Chondrocyte (in vitro differentiated cells): ENCODE results near the gene OPHN1. TPM values are rescaled to one million over a fixed set of nuclear protein-coding genes. Genes with fewer than 3 reads are reported as not detected.

Experiments
- DNase-seq: peaks from one replicate; pipeline ENCODE4 v3.0.0; 2021; ENCODE audit warnings: mixed read lengths, low spot score
- H3K27ac Mint-ChIP-seq: one replicate; pipeline ENCODE4 v1.8.0; 2021; ENCODE audit warnings: mild to moderate bottlenecking, moderate library complexity, mixed read lengths; ENCODE audit not compliant: unreplicated experiment
- H3K27me3 Mint-ChIP-seq: 2 replicates; pipeline ENCODE4 v1.8.0; 2021; ENCODE audit warnings: low read depth, mixed read lengths
- H3K36me3 Mint-ChIP-seq: 2 replicates; pipeline ENCODE4 v1.8.0; 2021; ENCODE audit warnings: low read depth, mixed read lengths
- H3K4me1 Mint-ChIP-seq: 2 replicates; pipeline ENCODE4 v1.8.0; 2021; ENCODE audit warnings: low read depth, mild to moderate bottlenecking, mixed read lengths
- H3K4me3 Mint-ChIP-seq: one replicate; pipeline ENCODE4 v1.8.0; 2021; ENCODE audit warnings: mild to moderate bottlenecking, moderate library complexity, mixed read lengths; ENCODE audit not compliant: unreplicated experiment
- H3K9me3 Mint-ChIP-seq: 2 replicates; pipeline ENCODE4 v1.8.0; 2021; ENCODE audit warnings: low read depth, mixed read lengths
- total RNA-seq: library from RNA; stranded (reverse); gene quantifications from 3 replicates; pipeline ENCODE4 v1.2.1, GENCODE V29; 2021
- TF ChIP-seq, protein P1 (sequence below): fragments of 200-600 bp; sonication (generic); IDR thresholded peaks from 2 replicates; pipeline ENCODE4 v1.5.0; 2021; ENCODE audit warnings: antibody characterized with exemption, mild to moderate bottlenecking, moderate library complexity

OPHN1 gene
- total RNA-seq, 1 donor from 2014 or later, result 6.1 TPM

DNA sequence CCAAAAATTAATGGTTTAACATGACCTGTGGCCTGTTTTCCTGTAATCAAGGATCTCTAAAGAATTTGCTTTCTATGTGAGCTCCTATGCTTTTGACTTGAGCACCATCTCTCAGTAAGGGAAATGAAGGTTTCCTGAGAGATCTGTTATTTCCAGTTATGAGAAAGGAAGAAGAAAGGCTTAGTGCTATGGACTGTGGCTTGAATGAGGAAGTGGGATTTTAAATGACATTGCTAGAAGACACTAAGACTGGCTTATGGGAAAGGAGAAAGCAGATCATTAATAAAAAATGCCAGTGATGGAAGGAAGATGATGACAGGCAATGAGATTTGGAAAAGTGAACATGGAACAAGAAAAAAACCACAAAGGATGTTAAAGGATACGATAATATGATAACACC is 285.4 kb downstream of the OPHN1 start:
- TF ChIP-seq, protein P1, sequence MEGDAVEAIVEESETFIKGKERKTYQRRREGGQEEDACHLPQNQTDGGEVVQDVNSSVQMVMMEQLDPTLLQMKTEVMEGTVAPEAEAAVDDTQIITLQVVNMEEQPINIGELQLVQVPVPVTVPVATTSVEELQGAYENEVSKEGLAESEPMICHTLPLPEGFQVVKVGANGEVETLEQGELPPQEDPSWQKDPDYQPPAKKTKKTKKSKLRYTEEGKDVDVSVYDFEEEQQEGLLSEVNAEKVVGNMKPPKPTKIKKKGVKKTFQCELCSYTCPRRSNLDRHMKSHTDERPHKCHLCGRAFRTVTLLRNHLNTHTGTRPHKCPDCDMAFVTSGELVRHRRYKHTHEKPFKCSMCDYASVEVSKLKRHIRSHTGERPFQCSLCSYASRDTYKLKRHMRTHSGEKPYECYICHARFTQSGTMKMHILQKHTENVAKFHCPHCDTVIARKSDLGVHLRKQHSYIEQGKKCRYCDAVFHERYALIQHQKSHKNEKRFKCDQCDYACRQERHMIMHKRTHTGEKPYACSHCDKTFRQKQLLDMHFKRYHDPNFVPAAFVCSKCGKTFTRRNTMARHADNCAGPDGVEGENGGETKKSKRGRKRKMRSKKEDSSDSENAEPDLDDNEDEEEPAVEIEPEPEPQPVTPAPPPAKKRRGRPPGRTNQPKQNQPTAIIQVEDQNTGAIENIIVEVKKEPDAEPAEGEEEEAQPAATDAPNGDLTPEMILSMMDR, result no peak
- Mint-ChIP-seq H3K9me3 (no peaks in the 10 kb centered on the region), H3K4me3 (no peak overlapping the region), H3K27ac (no peak overlapping the region), H3K27me3 (no peaks in the 10 kb centered on the region), H3K4me1 (no peaks in the 10 kb centered on the region), H3K36me3 (no peaks in the 10 kb centered on the region)
- DNase-seq, result no peak

DNA sequence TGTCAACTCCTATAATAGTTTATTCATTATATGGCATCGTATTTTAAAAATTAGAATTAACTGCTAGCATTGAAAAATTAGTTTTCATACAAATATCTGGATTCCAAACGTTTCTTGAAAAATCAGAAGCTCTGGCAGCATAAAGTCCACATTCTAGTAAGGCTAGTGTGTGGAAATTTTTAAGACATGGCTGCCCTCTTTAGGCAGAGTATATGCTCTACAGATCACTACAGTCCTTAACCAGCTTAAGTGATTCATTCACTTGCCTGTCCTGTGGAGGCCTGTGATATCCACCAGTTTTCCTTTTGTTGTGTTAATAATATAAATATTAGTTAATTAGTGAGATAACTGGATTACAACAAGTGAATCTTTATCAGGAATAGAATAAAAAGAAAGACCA is 287.2 kb downstream of the OPHN1 start:
- H3K9me3 Mint-ChIP-seq, result no peaks in the 10 kb centered on the region
- no peaks in the 10 kb centered on the region for H3K4me1 Mint-ChIP-seq
- no peaks in the 10 kb centered on the region for H3K27me3 Mint-ChIP-seq
- H3K27ac Mint-ChIP-seq, result no peak overlapping the region
- DNase-seq, result no peak
- H3K4me3 Mint-ChIP-seq, result no peak overlapping the region
- TF ChIP-seq, protein P1, result peak; percentile 77
- peaks cover 2% of the 10 kb centered on the region for H3K36me3 Mint-ChIP-seq

DNA sequence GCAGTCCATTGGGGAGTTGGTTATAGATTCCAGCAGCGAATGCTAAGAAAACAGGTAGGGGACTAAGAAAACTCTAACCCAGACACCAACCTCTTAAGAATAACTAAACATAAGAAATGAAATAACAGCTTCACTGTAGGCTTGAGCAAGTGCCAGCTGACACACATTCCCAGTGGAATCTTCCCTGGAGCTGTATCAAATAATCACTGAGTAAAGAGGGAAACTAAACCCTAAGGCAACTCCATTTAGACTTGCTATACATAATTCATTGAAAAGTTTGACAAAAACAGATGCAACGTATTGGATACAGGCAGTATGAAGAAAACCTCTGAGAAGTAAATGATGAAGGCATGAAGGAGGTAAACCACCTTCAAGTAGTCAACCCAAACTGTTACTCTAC is 293.5 kb downstream of the OPHN1 start:
- Mint-ChIP-seq H3K9me3 (peaks cover 6% of the 10 kb centered on the region), H3K36me3 (peaks cover 2% of the 10 kb centered on the region), H3K27ac (no peak overlapping the region), H3K27me3 (no peaks in the 10 kb centered on the region), H3K4me1 (peaks cover 5% of the 10 kb centered on the region), H3K4me3 (no peak overlapping the region)
- TF ChIP-seq, protein P1, result no peak
- no peak for DNase-seq

DNA sequence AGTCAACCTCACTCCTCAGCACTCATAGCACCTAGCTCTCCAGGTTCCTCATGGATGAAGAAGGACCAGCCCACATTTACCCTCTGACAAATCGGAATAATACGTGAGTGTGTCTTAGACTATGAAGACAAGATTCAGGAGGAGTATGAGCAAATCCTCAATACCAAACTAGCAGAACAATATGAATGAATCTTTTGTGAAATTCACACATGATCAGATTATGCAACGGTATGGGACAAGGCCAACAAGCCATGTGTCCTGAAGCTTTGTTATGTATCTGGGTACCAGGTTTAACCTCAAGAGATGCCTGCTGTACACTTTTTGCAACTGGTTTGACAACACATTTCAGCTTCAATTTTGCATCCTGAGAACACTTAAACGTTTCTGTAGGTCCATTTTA is 300.1 kb downstream of the OPHN1 start:
- no peak for DNase-seq
- Mint-ChIP-seq H3K27me3 (no peaks in the 10 kb centered on the region), H3K4me3 (no peak overlapping the region), H3K9me3 (peaks cover 10% of the 10 kb centered on the region), H3K27ac (no peak overlapping the region), H3K4me1 (no peaks in the 10 kb centered on the region), H3K36me3 (peaks cover 1% of the 10 kb centered on the region)
- TF ChIP-seq, protein P1, result no peak

DNA sequence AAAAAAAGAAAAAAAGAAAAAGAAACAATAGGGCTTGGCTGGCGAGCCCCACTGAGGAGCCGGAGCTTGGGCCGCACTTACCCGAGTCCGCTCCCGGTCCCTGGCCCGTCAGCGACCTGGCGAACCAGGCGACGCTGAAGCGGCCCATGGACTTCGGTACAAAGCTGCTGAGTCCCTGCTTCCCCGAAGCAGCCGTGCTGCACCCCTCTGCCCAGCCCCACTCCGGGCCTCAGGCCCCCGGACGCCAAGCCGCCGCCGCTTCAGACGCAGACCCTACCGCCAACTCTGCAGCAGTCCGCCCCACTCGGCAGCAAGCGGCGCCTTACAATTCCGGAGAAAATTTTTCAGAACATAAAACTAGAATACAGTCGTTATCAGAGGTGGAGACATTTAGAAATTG is 300.5 kb downstream of the OPHN1 start:
- no peak overlapping the region for H3K4me3 Mint-ChIP-seq
- H3K4me1 Mint-ChIP-seq, result no peaks in the 10 kb centered on the region
- no peak overlapping the region for H3K27ac Mint-ChIP-seq
- DNase-seq, result no peak
- peaks cover 10% of the 10 kb centered on the region for H3K9me3 Mint-ChIP-seq
- no peaks in the 10 kb centered on the region for H3K27me3 Mint-ChIP-seq
- H3K36me3 Mint-ChIP-seq, result peaks cover 1% of the 10 kb centered on the region
- TF ChIP-seq, protein P1, result no peak
